CD4-positive, alpha-beta T cell treated with Interferon gamma for 1 hour (primary cell): Measurements from ENCODE around the gene ZBTB2.
"Not testable (repeated sequence)": the region's sequence is repeated elsewhere in the genome, so short reads cannot be mapped to it uniquely, and the experiment has no call there.

ENCODE experiments used
- DNase-seq: peaks from one replicate; pipeline ENCODE4 v3.0.0-alpha.2; 2020

ZBTB2 gene

DNA sequence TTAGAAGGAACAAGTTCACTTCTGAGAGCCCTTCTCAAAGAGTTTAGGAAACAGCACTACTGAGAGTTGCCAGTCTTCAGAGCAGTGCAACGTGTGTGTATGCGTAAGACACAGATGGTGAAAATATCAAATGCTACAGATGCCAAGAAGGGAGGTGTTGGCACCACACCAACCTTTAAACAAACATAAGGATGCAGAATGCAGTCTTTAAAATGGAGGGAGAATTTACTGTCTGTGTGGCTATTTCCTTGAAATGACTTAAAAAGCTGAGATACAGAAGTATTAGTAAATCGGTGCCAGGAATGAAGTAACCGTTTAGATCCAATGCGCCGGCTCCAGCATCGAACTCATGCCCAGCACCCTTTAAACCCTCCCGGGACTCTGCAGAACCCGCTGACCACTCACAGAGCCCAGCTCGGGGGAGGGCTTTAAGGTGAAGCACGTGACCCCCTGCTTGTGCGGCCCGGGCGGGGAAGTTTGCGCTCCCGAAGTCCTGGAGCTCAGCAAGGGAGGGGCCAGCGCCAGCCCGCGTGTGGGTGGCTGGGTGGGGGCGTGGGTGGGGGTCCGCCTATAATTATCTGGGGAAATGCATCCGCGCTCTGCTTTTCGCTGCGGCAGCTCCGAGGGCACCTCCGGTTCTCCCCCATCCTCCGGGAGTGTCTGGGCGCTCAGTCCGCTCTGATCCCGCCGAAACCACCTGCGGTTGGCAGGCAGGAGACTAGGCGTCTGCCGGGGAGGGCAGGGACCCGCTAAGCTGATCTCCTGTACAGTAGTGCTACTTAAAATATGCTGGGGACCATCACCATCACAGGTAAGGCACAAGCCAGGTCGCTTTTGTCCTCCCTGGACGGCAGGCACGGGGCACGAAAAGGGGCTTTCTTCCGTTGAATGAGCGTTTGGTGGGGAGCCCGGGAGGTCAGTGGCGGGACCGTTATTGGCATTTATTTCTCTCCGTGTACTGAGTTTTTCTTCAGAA is 66.0 kb downstream of the ZBTB2 start:
- DNase-seq, result peak; percentile 8

DNA sequence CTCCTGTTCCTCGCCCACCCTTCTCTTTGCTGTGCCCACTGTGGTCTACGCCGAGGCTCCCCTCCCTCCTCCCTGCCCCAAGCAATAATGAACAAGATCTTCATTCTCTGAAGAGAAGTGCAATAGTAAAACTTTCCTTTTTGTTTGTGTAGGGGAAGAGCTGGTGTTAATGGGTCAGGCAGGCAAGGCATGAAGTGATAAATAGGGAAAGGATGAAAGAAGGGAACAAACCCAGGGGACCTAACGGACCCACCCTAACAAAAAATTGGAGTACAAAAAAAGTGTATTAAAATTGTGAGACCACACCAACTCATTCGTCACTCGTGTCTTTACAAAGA is 66.9 kb downstream of the ZBTB2 start:
- no peak for DNase-seq

DNA sequence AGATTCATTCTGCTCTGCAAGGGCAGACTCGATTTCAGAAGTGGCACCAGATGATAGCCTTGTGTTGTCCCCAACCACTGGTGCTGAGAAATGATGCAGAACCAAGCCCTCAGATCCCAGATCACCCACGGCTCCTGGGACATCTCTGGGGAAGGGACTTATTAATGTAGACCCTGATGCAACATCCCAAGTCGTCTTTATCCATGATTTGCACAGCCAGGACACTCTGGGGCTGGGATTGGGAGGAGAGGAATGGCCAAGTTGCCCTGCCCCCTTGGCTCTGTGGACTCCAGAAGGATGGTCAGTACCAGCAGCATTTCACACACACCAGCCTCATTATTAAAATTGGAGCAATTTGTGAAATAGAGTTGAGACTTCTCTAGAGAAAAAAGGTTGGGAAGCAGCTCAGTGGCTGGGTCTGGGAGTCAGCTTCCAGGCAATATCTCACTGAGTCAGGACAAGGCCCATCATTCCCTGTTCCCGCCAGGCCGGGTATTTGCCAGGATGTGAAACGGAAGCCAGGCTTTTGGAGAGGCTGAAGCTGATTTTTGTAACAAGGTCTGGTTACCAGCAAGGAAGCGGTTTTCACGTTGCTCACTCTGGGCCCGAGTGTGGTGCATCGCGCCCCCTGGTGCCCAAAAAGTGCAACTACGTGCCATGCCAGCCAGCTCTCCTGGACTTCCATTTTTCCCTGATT is 67.4 kb downstream of the ZBTB2 start:
- peak; percentile 56 for DNase-seq

DNA sequence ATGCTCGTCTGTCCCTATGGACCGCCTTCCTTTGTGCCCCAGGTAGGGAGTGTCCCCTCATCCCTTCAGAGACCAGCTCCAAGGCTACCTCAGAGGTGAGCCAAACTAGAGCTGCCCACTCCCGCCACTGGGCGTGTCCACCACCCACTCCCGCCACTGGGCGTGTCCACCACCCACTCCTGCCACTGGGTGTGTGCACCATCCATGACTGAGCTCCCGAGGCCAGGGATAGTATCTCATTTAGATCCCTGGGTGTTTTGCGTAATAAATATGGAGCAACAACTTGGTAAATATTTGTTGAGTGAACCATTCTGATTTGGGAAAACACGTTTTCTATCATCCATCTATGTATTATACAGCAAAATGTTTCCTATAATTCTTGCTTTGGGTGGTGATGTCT is 68.8 kb downstream of the ZBTB2 start:
- no peak for DNase-seq

DNA sequence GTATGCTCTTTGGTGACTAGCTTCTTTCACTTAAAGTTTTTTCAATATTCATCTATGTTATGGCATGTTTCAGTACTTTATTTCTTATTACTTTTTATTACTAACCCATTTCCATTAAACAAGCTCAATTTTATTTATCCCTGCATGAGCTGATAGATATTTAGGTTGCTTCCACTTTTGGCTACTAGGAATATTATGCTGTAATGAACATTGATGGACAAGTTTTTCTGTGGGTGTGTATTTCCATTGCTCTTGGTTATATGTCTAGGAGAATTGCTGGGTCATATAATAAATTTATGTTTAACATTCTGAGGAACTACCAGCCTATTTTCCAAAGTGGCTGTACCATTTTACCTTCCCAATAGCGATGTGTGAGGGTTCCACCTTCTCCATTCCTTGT is 69.9 kb downstream of the ZBTB2 start:
- DNase-seq, result no peak

DNA sequence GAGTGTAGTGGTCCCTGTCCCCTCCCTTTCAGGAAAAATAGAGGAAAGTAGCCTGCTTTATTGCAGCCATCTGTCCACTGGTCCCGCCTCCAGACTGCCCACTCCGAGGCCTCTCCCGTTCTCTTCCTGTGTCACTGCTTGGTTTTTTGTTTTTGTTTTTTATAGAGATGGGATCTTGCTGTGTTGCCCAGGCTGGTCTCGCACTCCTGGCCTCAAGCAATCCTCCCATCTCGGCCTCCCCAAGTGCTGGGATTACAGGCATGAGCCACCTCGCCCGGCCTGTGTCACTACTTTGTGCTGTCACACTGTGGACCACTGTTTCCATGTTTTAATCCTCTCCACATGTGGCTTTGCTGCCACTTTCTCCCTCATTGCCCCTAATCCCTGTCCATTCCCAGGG is 71.2 kb downstream of the ZBTB2 start:
- DNase-seq, result no peak

DNA sequence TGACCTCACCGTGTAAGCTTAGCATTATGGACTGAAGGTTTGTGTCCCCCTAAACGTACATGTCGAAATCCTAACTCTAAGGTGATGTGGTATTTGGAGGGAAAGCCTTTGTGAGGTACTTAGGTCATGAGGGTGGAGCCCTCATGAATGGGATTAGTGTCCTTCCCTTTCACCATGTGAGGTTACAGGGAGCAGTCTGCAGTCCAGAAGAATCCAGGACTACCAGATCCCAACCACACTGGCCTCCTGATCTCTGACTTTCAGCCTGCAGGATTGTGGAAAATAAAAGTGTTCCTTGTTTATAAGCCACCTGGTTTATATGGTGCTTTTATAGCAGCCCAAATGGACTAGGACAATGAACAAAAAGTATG is 73.4 kb downstream of the ZBTB2 start:
- no peak for DNase-seq

DNA sequence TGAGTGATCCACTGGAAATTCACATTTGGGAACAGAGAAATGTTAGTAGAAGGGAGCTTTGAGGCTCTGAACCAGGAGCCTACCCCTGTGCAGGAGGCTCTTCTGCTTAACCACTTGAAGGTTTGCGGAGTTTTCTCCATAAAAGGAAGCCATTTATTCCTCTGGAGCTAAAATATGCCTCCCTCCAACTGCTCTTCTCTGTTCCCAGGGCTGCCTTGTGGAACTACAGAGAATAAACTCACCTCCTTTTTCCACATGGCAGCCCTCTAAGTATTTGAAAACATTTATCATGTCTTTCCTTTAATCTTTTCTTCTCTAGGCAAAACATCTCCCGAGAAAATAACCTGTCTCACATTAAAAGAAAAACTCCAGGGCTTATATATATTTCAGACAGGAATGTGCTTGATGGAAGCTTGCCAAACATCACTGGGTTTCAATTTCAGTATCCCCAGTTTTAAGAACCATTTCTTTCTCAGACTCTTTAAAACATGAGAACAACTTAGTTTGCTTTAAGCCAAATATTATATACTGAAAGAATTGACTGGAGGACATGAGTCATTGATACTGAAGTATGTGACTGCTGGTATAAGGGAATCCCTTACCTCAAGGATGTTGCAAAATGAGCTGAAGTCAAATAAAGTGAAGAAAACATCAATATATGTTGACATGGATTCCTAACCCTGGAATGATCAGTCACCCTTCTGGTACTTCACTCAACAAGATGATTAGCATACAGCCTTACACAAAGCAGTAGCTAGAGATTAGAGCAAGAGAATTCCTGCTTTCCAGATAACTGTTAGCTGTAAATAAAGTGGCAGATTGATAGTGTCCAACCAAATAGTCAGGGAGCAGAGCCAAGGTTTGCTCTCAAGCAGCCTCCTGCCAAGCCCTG is 74.0 kb downstream of the ZBTB2 start:
- DNase-seq, result no peak

DNA sequence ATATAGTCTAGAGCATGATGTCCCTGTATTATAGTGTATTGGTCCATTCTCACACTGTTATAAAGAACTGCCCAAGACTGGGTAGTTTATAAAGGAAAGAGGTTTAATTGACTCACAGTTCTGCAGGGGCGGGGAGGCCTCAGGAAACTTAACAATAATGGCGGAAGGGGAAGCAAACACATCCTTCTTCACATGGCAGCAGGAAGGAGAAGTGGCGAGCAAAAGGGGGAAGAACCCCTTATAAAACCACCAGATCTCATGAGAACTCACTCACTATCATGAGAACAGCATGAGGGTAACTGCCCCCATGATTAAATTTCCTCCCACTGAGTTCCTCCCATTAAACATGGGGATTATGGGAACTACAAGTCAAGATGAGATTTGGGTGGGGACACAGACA is 75.7 kb downstream of the ZBTB2 start:
- not testable (repeated sequence) for DNase-seq
